DOHH2 (cell line): ENCODE results near the gene DNAH14.

ENCODE experiments used
- EZH2phosphoT487 ChIP-seq: fragments of 200-600 bp; sonication (generic); IDR thresholded peaks from 2 replicates; pipeline ENCODE4 v1.6.1; 2017; ENCODE audit warnings: borderline replicate concordance, mild to moderate bottlenecking, antibody characterized with exemption, low read length, moderate library complexity, mixed read lengths
- TF ChIP-seq, protein P1 (sequence below): fragments of 200-600 bp; sonication (generic); IDR thresholded peaks from one replicate; pipeline ENCODE4 v1.5.1; 2014; ENCODE audit warnings: antibody characterized with exemption, mild to moderate bottlenecking, low read depth, low read length; ENCODE audit not compliant: poor library complexity, severe bottlenecking

DNA sequence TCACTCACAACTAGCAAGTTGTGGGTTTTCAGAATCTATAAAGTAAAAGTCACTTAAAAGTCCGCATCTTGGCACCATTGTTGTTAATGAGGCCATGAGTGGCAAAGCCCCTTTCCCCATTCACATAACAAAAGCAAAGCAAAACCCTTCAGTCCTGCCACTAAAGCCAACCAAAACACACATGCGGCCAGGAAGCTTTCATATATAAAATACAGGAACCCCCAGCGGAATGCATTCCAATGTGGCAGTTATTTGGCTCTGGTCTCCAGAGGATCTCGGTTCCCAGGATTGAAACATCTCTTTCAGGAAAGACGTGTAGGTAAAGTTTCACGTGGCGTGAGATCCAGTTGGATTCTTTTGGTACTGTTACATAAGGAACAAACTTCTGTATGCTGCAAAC is 500.8 kb downstream of the DNAH14 start:
- TF ChIP-seq, protein P1, sequence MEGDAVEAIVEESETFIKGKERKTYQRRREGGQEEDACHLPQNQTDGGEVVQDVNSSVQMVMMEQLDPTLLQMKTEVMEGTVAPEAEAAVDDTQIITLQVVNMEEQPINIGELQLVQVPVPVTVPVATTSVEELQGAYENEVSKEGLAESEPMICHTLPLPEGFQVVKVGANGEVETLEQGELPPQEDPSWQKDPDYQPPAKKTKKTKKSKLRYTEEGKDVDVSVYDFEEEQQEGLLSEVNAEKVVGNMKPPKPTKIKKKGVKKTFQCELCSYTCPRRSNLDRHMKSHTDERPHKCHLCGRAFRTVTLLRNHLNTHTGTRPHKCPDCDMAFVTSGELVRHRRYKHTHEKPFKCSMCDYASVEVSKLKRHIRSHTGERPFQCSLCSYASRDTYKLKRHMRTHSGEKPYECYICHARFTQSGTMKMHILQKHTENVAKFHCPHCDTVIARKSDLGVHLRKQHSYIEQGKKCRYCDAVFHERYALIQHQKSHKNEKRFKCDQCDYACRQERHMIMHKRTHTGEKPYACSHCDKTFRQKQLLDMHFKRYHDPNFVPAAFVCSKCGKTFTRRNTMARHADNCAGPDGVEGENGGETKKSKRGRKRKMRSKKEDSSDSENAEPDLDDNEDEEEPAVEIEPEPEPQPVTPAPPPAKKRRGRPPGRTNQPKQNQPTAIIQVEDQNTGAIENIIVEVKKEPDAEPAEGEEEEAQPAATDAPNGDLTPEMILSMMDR, result no peak
- no peak for TF ChIP-seq EZH2phosphoT487
